HCT116 (cell line): ENCODE results near the gene PSMD5. TPM values are rescaled to one million over a fixed set of nuclear protein-coding genes. Genes with fewer than 3 reads are reported as not detected.

Source experiments
- ATAC-seq: fragments of 200-7000 bp; cut with Tn5 transposase; 2 replicates; pipeline ENCODE4 v1.9.1; 2020; ENCODE audit warnings: mild to moderate bottlenecking, moderate library complexity
- BruUV-seq: library from RNA; stranded (reverse); fragments of 400-500 nt; replicated peaks from 2 replicates; lab custom pipeline; 2021; lab: Mats Ljungman, UMichigan
- CTCF ChIA-PET: fragments of 300-600 bp; sonication (Branson Sonifier 250); formaldehyde crosslinking; loops from one replicate; lab custom pipeline; 2021; ENCODE audit warnings: antibody characterized with exemption; lab: Charles Lee
- POLR2A ChIA-PET: fragments of 300-600, 350-600 bp; sonication (Branson Sonifier 250); formaldehyde crosslinking; loops from one replicate; lab custom pipeline; 2021; ENCODE audit warnings: antibody characterized with exemption; lab: Charles Lee
- RAD21 ChIA-PET, 2 experiments: fragments of 300-600 bp; sonication (Branson Sonifier 250); formaldehyde crosslinking; loops; one replicate each; lab custom pipeline; 2023; ENCODE audit warnings: low total read pairs in 2 of 2; ENCODE audit not compliant: uncharacterized antibody in 2 of 2, unreplicated experiment in 2 of 2, low non-redundant PET in 1 of 2; lab: Charles Lee
- DNase-seq: peaks from one replicate; pipeline ENCODE4 v3.0.0-alpha.2; 2010; ENCODE audit warnings: low read depth, low spot score
- H2AFZ ChIP-seq: fragments of 200-600 bp; shearing (Covaris generic), sonication (generic); 2 replicates; pipeline ENCODE4 v1.6.1; 2017; ENCODE audit warnings: low read depth, mixed run types, mixed read lengths, antibody characterized with exemption, low read length; ENCODE audit not compliant: poor library complexity, severe bottlenecking
- H3K27ac ChIP-seq: 2 replicates; pipeline ENCODE4 v1.5.1; 2012; ENCODE audit warnings: low read depth, low read length
- H3K27me3 ChIP-seq: fragments of 200-600 bp; sonication (generic); 2 replicates; pipeline ENCODE4 v1.6.1; 2016; ENCODE audit warnings: mixed run types, low read length, mixed read lengths; ENCODE audit not compliant: insufficient read depth
- H3K36me3 ChIP-seq, 2 experiments: fragments of 200-500 bp in 1 of 2; fragments of 200-600 bp in 1 of 2; sonication (Bioruptor generic) in 1 of 2; sonication (generic) in 1 of 2; 2 replicates each; pipeline versions ENCODE4 v1.5.1 to v1.6.1; 2014 to 2016; ENCODE audit warnings: low read length in 2 of 2, inconsistent platforms in 1 of 2, mixed read lengths in 1 of 2, mixed run types in 1 of 2; ENCODE audit not compliant: insufficient read depth in 2 of 2, control insufficient read depth in 1 of 2
- H3K4me1 ChIP-seq, 2 experiments: fragments of 200-600 bp in 1 of 2; sonication (generic) in 1 of 2; 2 replicates each; pipeline versions ENCODE4 v1.5.1 to v1.6.1; 2012 to 2017; ENCODE audit warnings: low read length in 2 of 2, inconsistent platforms in 1 of 2, mild to moderate bottlenecking in 1 of 2, mixed read lengths in 1 of 2, mixed run types in 1 of 2, moderate library complexity in 1 of 2; ENCODE audit not compliant: insufficient read depth in 2 of 2, control insufficient read depth in 1 of 2
- H3K4me2 ChIP-seq: fragments of 200-600 bp; sonication (generic); 2 replicates; pipeline ENCODE4 v1.6.1; 2017; ENCODE audit warnings: mixed run types, low read length, mixed read lengths
- H3K4me3 ChIP-seq, 2 experiments: fragments of 200-600 bp in 1 of 2; sonication (generic) in 1 of 2; replicated peaks in 1 of 2; 2 replicates each; pipeline ENCODE4 v1.5.1; 2011 to 2016; ENCODE audit warnings: low read length in 2 of 2, control low read depth in 1 of 2, low read depth in 1 of 2, mild to moderate bottlenecking in 1 of 2, mixed read lengths in 1 of 2, mixed run types in 1 of 2
- H3K79me2 ChIP-seq: fragments of 200-600 bp; sonication (generic); 2 replicates; pipeline ENCODE4 v1.6.1; 2017; ENCODE audit warnings: mild to moderate bottlenecking, mixed run types, low read length, moderate library complexity, mixed read lengths; ENCODE audit not compliant: insufficient read depth
- H3K9ac ChIP-seq: fragments of 200-600 bp; sonication (generic); 2 replicates; pipeline ENCODE4 v1.6.1; 2016; ENCODE audit warnings: low read length, mixed read lengths
- H3K9me2 ChIP-seq: fragments of 200-600 bp; sonication (generic), shearing (Covaris generic); 2 replicates; pipeline ENCODE4 v1.6.1; 2017; ENCODE audit warnings: mixed run types, mild to moderate bottlenecking, moderate library complexity; ENCODE audit not compliant: insufficient read depth
- H3K9me3 ChIP-seq, 2 experiments: fragments of 200-500 bp in 1 of 2; fragments of 200-600 bp in 1 of 2; sonication (Bioruptor generic) in 1 of 2; sonication (generic) in 1 of 2; 2 replicates each; pipeline ENCODE4 v1.6.1; 2014 to 2017; ENCODE audit warnings: low read length in 2 of 2, mixed read lengths in 2 of 2, inconsistent platforms in 1 of 2, low read depth in 1 of 2, mild to moderate bottlenecking in 1 of 2, mixed run types in 1 of 2, moderate library complexity in 1 of 2; ENCODE audit not compliant: control insufficient read depth in 1 of 2, insufficient read depth in 1 of 2
- H4K20me1 ChIP-seq: fragments of 200-600 bp; sonication (generic), shearing (Covaris generic); 2 replicates; pipeline ENCODE4 v1.6.1; 2017; ENCODE audit warnings: mixed run types, mild to moderate bottlenecking, moderate library complexity; ENCODE audit not compliant: insufficient read depth
- CTCF ChIP-seq, 3 experiments: fragments of 200-600 bp in 1 of 3; sonication (generic) in 1 of 3; IDR thresholded peaks in 2 of 3; conservative IDR thresholded peaks in 1 of 3; 2 replicates each; pipeline ENCODE4 v1.5.1; 2012 to 2017; ENCODE audit warnings: low read depth in 2 of 3, low read length in 2 of 3, antibody characterized with exemption in 1 of 3, borderline replicate concordance in 1 of 3, control low read depth in 1 of 3, mild to moderate bottlenecking in 1 of 3, mixed read lengths in 1 of 3, mixed run types in 1 of 3, moderate library complexity in 1 of 3; ENCODE audit not compliant: insufficient read depth in 1 of 3
- EGR1 ChIP-seq: IDR thresholded peaks from 2 replicates; pipeline ENCODE4 v1.6.1; 2012; ENCODE audit warnings: low read depth
- RAD21 ChIP-seq: IDR thresholded peaks from 2 replicates; pipeline ENCODE4 v1.6.1; 2012; ENCODE audit warnings: low read depth, mild to moderate bottlenecking
- TCF7L2 ChIP-seq: IDR thresholded peaks from 2 replicates; pipeline ENCODE4 v1.7.0; 2011; ENCODE audit warnings: borderline replicate concordance, inconsistent platforms; ENCODE audit not compliant: insufficient read depth, insufficient read length; ENCODE audit errors: extremely low read depth
- YY1 ChIP-seq: IDR thresholded peaks from 2 replicates; pipeline ENCODE4 v1.6.1; 2011; ENCODE audit warnings: low read length, low read depth, moderate library complexity, mild to moderate bottlenecking; ENCODE audit not compliant: insufficient replicate concordance; ENCODE audit errors: extremely low read depth
- ZFX ChIP-seq: fragments of 450-650 bp; IDR thresholded peaks from 2 replicates; pipeline ENCODE4 v1.6.1; 2017
- intact Hi-C: fragments of 100-400 bp; cut with micrococcal nuclease; formaldehyde crosslinking; loops from 2 replicates; pipeline ENCODE4 v1.10.0; 2022
- total RNA-seq: library from RNA; stranded (reverse); gene quantifications from one replicate; pipeline ENCODE4 v1.2.1, GENCODE V29; 2021; ENCODE audit not compliant: unreplicated experiment
- TF ChIP-seq, protein P1 (sequence below): IDR thresholded peaks from 2 replicates; pipeline ENCODE4 v1.6.1; 2012

The PSMD5 gene
- total RNA-seq, 1 experiment from 2014 or later: 64.3 TPM

- TF ChIP-seq RAD21: no peak
- TF ChIP-seq, all 23 proteins: peak for 1
These were observed 25.6 kb upstream of the PSMD5 start (continued) for GRCh38 chr9:120868339-120868675.

DNA sequence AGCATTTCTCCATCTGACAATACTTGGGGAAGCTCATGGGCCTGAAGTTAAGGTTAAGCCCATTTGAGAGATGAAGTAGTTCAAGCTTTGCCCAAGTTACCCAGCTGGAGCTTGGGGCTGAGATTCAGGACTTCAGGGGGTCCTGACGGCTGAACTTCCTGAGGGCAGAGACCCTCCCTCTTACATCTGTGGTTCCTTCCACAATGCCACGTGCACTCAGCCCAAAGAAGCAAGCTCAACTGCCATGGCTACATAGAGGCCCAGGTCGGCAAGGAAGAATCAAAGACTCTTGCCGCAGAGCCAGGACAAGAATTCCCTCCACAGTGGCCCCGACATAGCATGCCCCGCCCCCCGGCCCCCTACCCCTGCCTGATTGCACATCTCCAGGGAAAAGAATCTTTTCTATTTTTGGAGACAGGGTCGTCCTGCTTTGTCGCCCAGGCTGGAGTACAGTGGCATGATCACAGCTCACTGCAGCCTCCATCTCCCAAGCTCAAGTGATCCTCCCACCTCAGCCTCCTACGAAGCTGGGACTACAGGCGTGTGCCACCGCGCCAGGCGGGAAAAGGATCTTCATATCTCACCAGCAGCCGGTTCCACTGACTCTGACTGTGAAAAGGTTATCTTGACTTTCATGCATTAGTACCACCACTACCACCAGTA, 25.1 kb upstream of the PSMD5 start:
- H3K27ac ChIP-seq: peak overlapping the region; percentile 55
- peaks cover 12 to 23% of the 10 kb centered on the region in 2 experiments for H3K4me1 ChIP-seq
- no peaks in the 10 kb centered on the region for H3K27me3 ChIP-seq
- TF ChIP-seq EGR1: no peak
- TF ChIP-seq ZFX: no peak
- no peak for TF ChIP-seq CTCF (IDR thresholded peaks at IDR 0.05 in 2 of 3, conservative IDR thresholded peaks at IDR 0.05 in 1 of 3; ENCODE audit: borderline replicate concordance in 1 of 3, insufficient read depth in 1 of 3, low read depth in 2 of 3, low read length in 2 of 3)
- ChIA-PET POLR2A (interaction anchor here (0.8 kb wide), 1 partner anchor 15 kb away, joined by 3 read pairs; no protein-coding TSS in a partner anchor), RAD21 (no interaction called here), CTCF (no interaction called here)
- intact Hi-C loops: loop anchor here (2.0 kb wide), 1 partner anchor 25 kb away; the partner anchor contains the start of gene PSMD5
- H3K36me3 ChIP-seq: peaks cover 0 to 21% of the 10 kb centered on the region in 2 experiments; a peak in 2 of 4 replicates
- ATAC-seq (no peak), DNase-seq (no peak)
- no peaks in the 10 kb centered on the region for H3K79me2 ChIP-seq
- no peaks in the 10 kb centered on the region for H3K9me3 ChIP-seq
- H2AFZ ChIP-seq: no peak overlapping the region
- H4K20me1 ChIP-seq: no peaks in the 10 kb centered on the region
- peak overlapping the region; percentile 32 to 48 for H3K4me3 ChIP-seq
- peak overlapping the region; percentile 81 for H3K4me2 ChIP-seq
- BruUV-seq: no TSS peak
- no peaks in the 10 kb centered on the region for H3K9me2 ChIP-seq
- peak overlapping the region; percentile 56 for H3K9ac ChIP-seq

DNA sequence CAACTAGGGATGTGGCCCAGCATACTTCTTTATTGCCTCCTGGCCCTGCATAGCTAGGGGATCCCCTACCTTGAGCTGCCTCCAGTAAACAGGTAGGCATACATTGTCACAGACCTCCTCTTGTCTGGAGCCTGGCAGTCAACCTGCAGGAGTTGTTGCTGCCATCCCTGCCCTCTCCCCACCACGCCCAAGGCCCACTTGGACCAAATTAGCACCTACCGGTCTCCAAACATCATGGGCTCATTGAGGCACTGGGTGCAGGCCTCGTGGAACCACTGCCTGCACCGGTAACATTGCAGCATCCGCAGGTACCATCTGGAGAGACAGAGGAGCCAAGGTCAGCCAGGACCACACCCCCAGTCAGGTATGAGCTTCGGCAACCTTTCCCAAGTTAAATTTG, 23.9 kb upstream of the PSMD5 start:
- intact Hi-C loops: no loop called here
- no peak for TF ChIP-seq ZFX
- no peak for TF ChIP-seq EGR1
- TF ChIP-seq TCF7L2: no peak
- TF ChIP-seq RAD21: no peak
- no peak for TF ChIP-seq CTCF (IDR thresholded peaks at IDR 0.05 in 2 of 3, conservative IDR thresholded peaks at IDR 0.05 in 1 of 3; ENCODE audit: borderline replicate concordance in 1 of 3, insufficient read depth in 1 of 3, low read depth in 2 of 3, low read length in 2 of 3)
- TF ChIP-seq YY1: no peak
- TF ChIP-seq, protein P1, sequence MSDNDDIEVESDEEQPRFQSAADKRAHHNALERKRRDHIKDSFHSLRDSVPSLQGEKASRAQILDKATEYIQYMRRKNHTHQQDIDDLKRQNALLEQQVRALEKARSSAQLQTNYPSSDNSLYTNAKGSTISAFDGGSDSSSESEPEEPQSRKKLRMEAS: no peak

More for the DNA sequence above, 23.9 kb upstream of the PSMD5 start:
- Histone ChIP-seq H3K79me2 (no peaks in the 10 kb centered on the region), H3K9ac (no peak overlapping the region), H3K4me1 (peaks cover 11 to 21% of the 10 kb centered on the region in 2 experiments), H3K4me3 (no peak overlapping the region), H3K9me3 (no peaks in the 10 kb centered on the region), H3K9me2 (no peaks in the 10 kb centered on the region), H3K27ac (no peak overlapping the region), H3K27me3 (no peaks in the 10 kb centered on the region), H4K20me1 (no peaks in the 10 kb centered on the region), H3K4me2 (no peak overlapping the region), H3K36me3 (peaks cover 0 to 27% of the 10 kb centered on the region in 2 experiments; a peak in 2 of 4 replicates), H2AFZ (no peak overlapping the region)
- ChIA-PET RAD21 (no interaction called here), POLR2A (no interaction called here), CTCF (no interaction called here)
- BruUV-seq: no TSS peak
- DNase-seq (no peak), ATAC-seq (no peak)
